Femur (tissue), 1 donor: Measurements from ENCODE around the gene ACACB.

Experiments
- DNase-seq: peaks from one replicate; pipeline ENCODE4 v3.0.0-alpha.2; 2017

ACACB gene

DNA sequence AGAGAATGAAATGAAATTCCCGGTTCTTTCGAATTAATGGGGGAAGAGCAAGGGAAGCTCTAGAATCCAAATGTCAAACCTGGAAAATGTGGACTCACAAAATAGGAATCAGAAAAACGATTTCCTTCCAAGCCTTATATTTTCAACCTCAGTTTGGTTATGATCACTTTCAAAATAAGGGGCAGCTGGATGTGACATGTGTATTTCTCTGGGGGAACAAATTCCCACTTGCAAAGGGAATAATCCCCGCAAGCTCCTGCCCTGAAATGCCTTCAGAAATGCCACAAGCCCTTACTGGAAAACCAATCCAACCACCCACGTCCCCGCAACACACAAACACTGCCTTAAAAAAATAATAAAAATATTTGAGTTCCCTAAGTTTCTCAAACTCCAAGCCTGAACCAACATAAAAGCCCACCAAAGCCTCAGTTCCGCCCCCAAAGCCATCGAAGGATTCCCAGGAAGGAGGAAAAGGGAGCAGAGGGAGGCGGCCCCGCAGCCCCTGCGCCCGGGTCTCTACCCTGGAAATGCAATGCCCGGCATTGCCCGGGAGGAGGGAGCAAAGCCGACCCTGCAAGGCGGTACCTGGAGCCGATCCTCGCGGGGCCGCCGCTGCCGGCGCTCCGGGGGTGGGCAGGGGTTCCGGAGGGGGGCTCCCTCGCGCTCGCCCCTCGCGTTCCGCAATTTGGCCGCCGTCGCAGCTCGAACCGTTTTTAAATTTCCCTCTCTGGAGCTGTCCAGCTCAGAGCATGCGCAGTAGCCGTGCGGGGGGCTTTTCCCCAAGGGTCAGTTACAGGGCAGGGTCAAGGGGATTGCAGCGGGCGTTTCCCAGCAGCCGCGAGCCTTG lies 192.4 kb downstream of the ACACB start, which contains the start of gene FOXN4:
Gene FOXN4 (minus strand): TSS at position 751 of the 847 bp plus-strand sequence. CDS start 963 bp downstream, outside the sequence.
- no peak for DNase-seq

DNA sequence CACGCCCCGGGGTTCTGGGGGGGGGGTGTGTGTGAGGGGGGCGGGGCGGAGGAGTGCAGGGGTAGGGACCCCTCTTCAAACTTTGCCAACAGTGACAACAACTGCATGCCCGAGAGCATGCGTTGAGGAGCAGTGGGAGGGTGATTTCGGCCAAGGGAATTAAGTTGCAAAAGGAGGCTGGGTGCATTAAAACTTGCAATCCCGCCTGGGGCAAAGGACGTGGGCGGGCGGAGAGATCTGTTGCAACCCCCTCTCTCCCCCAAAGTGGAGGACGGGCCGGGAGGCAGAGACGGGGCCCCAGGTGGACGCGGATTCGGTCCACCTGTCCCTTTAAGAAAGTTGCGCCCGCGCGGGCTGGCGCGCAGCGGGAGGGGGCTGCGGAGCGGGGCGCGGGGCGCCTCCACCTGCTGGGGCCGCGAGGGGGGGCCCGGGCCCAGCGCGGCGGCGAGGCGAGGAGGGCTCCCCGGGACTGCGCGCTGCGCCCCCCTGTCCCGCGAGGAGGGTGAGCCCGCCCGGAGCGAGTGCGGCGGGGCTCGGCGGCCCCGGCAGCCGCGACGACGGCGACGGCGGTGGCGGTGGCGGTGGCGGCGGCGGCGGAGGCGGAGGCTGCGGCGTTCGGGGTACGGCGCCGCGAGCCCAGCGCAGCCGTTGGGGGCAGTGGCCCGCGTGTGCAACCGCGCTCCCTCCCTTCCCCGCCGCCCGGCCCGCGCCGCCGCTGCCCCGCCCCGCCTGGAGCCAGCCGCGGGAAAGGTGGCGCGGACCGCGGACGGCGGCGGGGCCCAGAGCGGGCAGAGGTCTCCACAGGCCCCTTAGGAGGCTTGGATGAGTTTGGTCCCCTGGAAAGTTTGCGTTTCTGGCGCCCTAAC lies 193.2 kb downstream of the ACACB start:
- no peak for DNase-seq

GRCh38 chr12:109310247-109311125 lies 194.1 kb downstream of the ACACB start:
- DNase-seq: no peak
